ENCODE measurements around the gene SLMAP. TPM values are rescaled to one million over a fixed set of nuclear protein-coding genes. Genes with fewer than 3 reads are reported as not detected.

SLMAP gene
- total and polyA plus RNA-seq, 2 donors from 2014 or later = 22.0 to 86.1 TPM

GRCh38 chr3:57792198-57792597, 36.1 kb downstream of the SLMAP start:
- intact Hi-C loops (cut with DNase I) = no loop called here
- no peak overlapping the region for H3K9ac ChIP-seq (ENCODE audit: low read length in 3 of 3)
- H3K27me3 ChIP-seq (ENCODE audit: control insufficient read depth, insufficient read depth, low read length) = no peaks in the 10 kb centered on the region
- no peaks in the 10 kb centered on the region for H3K4me1 ChIP-seq (ENCODE audit: control insufficient read depth in 2 of 3, insufficient read depth in 2 of 3, low read depth in 1 of 3, low read length in 3 of 3)
- no peak for TF ChIP-seq CTCF (IDR thresholded peaks at IDR 0.05; ENCODE audit: borderline replicate concordance, extremely low read depth, insufficient read depth)
- H3K27ac ChIP-seq (ENCODE audit: low read depth in 2 of 2, low read length in 2 of 2) = no peak overlapping the region
- no peaks in the 10 kb centered on the region for H3K36me3 ChIP-seq (ENCODE audit: control insufficient read depth in 2 of 3, insufficient read depth in 3 of 3, low read length in 3 of 3)
- FAIRE-seq (no peak), DNase-seq (no peak)
- H3K9me3 ChIP-seq (ENCODE audit: control insufficient read depth in 2 of 3, insufficient read depth in 1 of 3, low read length in 3 of 3) = no peaks in the 10 kb centered on the region
- H3K4me3 ChIP-seq (ENCODE audit: low read length in 3 of 3) = no peak overlapping the region

GRCh38 chr3:57793737-57794187, 37.7 kb downstream of the SLMAP start:
- no peaks in the 10 kb centered on the region for H3K27me3 ChIP-seq (ENCODE audit: control insufficient read depth, insufficient read depth, low read length)
- no peaks in the 10 kb centered on the region for H3K36me3 ChIP-seq (ENCODE audit: control insufficient read depth in 2 of 3, insufficient read depth in 3 of 3, low read length in 3 of 3)
- no peak overlapping the region for H3K4me3 ChIP-seq (ENCODE audit: low read length in 3 of 3)
- DNase-seq (no peak), FAIRE-seq (no peak)
- H3K9me3 ChIP-seq (ENCODE audit: control insufficient read depth in 2 of 3, insufficient read depth in 1 of 3, low read length in 3 of 3) = no peaks in the 10 kb centered on the region
- intact Hi-C loops (cut with DNase I) = no loop called here
- TF ChIP-seq CTCF (IDR thresholded peaks at IDR 0.05; ENCODE audit: borderline replicate concordance, extremely low read depth, insufficient read depth) = no peak
- H3K4me1 ChIP-seq (ENCODE audit: control insufficient read depth in 2 of 3, insufficient read depth in 2 of 3, low read depth in 1 of 3, low read length in 3 of 3) = no peaks in the 10 kb centered on the region
- H3K9ac ChIP-seq (ENCODE audit: low read length in 3 of 3) = no peak overlapping the region
- no peak overlapping the region for H3K27ac ChIP-seq (ENCODE audit: low read depth in 2 of 2, low read length in 2 of 2)

GRCh38 chr3:57794501-57794900, 38.4 kb downstream of the SLMAP start:
- H3K4me3 ChIP-seq (ENCODE audit: low read length in 3 of 3) = no peak overlapping the region
- no peak for DNase-seq
- H3K27me3 ChIP-seq (ENCODE audit: control insufficient read depth, insufficient read depth, low read length) = no peaks in the 10 kb centered on the region
- no peaks in the 10 kb centered on the region for H3K9me3 ChIP-seq (ENCODE audit: control insufficient read depth in 2 of 3, insufficient read depth in 1 of 3, low read length in 3 of 3)
- H3K9ac ChIP-seq (ENCODE audit: low read length in 3 of 3) = no peak overlapping the region
- no peak for TF ChIP-seq CTCF (IDR thresholded peaks at IDR 0.05; ENCODE audit: borderline replicate concordance, extremely low read depth, insufficient read depth)
- intact Hi-C loops (cut with DNase I) = no loop called here
- H3K27ac ChIP-seq (ENCODE audit: low read depth in 2 of 2, low read length in 2 of 2) = no peak overlapping the region
- FAIRE-seq = no peak
- no peaks in the 10 kb centered on the region for H3K36me3 ChIP-seq (ENCODE audit: control insufficient read depth in 2 of 3, insufficient read depth in 3 of 3, low read length in 3 of 3)
- H3K4me1 ChIP-seq (ENCODE audit: control insufficient read depth in 2 of 3, insufficient read depth in 2 of 3, low read depth in 1 of 3, low read length in 3 of 3) = no peaks in the 10 kb centered on the region

- intact Hi-C loops (cut with DNase I) = no loop called here
- H3K27me3 ChIP-seq (ENCODE audit: control insufficient read depth, insufficient read depth, low read length) = no peaks in the 10 kb centered on the region
- H3K9me3 ChIP-seq (ENCODE audit: control insufficient read depth in 2 of 3, insufficient read depth in 1 of 3, low read length in 3 of 3) = no peaks in the 10 kb centered on the region
- DNase-seq (no peak), FAIRE-seq (no peak)
- no peak overlapping the region for H3K27ac ChIP-seq (ENCODE audit: low read depth in 2 of 2, low read length in 2 of 2)
- H3K9ac ChIP-seq (ENCODE audit: low read length in 3 of 3) = no peak overlapping the region
- H3K4me3 ChIP-seq (ENCODE audit: low read length in 3 of 3) = no peak overlapping the region
- no peak for TF ChIP-seq CTCF (IDR thresholded peaks at IDR 0.05; ENCODE audit: borderline replicate concordance, extremely low read depth, insufficient read depth)
- no peaks in the 10 kb centered on the region for H3K4me1 ChIP-seq (ENCODE audit: control insufficient read depth in 2 of 3, insufficient read depth in 2 of 3, low read depth in 1 of 3, low read length in 3 of 3)
- H3K36me3 ChIP-seq (ENCODE audit: control insufficient read depth in 2 of 3, insufficient read depth in 3 of 3, low read length in 3 of 3) = no peaks in the 10 kb centered on the region
Measured at GRCh38 chr3:57794951-57795350, 38.8 kb downstream of the SLMAP start.

All from kidney (tissue), 14 donors.